ENCODE results near the gene FGF6. TPM values are rescaled to one million over a fixed set of nuclear protein-coding genes. Genes with fewer than 3 reads are reported as not detected.

FGF6 gene
- total and polyA plus RNA-seq, 4 donors, result not detected

DNA sequence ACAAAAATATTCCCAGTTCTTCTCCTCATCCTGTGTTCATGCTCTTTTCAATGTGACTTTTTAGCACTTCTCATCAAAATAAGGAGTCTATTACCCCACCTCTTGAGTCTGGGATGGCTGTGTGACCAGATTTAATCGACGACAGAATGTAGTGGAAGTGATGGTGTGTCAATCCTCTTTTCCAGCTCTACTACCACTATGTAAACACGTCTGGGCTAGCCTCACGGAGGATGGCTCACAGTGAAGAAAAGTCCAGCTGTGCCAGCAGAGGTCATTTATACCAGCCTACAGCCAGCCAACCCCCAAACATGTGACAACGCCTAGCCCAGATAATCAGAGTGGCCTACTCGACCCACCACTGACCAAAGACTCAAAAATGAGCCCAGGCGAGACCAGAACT lies 37.3 kb upstream of the FGF6 start:
- 77 to 86% methylated on average over 7 of the region's 7 CpGs for WGBS, 2 donors
- H3K4me1 ChIP-seq (ENCODE audit: control insufficient read depth in 5 of 5, insufficient read depth in 5 of 5, low read length in 5 of 5), result no peaks in the 10 kb centered on the region
- DNase-seq (no peak), ATAC-seq (ENCODE audit: insufficient read depth, low FRiP score) (no peak)
- no peaks in the 10 kb centered on the region for H3K27me3 ChIP-seq (ENCODE audit: control insufficient read depth in 3 of 3, insufficient read depth in 3 of 3, low read length in 2 of 3)
- H3K27ac ChIP-seq (ENCODE audit: low read depth in 1 of 2, low read length in 1 of 2), result no peak overlapping the region
- peaks cover 0 to 4% (median under 1%) of the 10 kb centered on the region in 4 donors for H3K9me3 ChIP-seq (ENCODE audit: control insufficient read depth in 4 of 4, insufficient read depth in 3 of 4, low read length in 3 of 4)
- peaks cover 0 to 2% (median 0%) of the 10 kb centered on the region in 4 donors for H3K36me3 ChIP-seq (ENCODE audit: control insufficient read depth in 4 of 4, insufficient read depth in 4 of 4, low read length in 4 of 4)
- no peak overlapping the region for H3K9ac ChIP-seq (ENCODE audit: insufficient read depth in 1 of 2, low read length in 2 of 2)
- TF ChIP-seq, protein P1, sequence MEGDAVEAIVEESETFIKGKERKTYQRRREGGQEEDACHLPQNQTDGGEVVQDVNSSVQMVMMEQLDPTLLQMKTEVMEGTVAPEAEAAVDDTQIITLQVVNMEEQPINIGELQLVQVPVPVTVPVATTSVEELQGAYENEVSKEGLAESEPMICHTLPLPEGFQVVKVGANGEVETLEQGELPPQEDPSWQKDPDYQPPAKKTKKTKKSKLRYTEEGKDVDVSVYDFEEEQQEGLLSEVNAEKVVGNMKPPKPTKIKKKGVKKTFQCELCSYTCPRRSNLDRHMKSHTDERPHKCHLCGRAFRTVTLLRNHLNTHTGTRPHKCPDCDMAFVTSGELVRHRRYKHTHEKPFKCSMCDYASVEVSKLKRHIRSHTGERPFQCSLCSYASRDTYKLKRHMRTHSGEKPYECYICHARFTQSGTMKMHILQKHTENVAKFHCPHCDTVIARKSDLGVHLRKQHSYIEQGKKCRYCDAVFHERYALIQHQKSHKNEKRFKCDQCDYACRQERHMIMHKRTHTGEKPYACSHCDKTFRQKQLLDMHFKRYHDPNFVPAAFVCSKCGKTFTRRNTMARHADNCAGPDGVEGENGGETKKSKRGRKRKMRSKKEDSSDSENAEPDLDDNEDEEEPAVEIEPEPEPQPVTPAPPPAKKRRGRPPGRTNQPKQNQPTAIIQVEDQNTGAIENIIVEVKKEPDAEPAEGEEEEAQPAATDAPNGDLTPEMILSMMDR (IDR thresholded peaks at IDR 0.05; ENCODE audit: control extremely low read depth, extremely low read depth), result no peak
- no peak overlapping the region for H3K4me3 ChIP-seq

DNA sequence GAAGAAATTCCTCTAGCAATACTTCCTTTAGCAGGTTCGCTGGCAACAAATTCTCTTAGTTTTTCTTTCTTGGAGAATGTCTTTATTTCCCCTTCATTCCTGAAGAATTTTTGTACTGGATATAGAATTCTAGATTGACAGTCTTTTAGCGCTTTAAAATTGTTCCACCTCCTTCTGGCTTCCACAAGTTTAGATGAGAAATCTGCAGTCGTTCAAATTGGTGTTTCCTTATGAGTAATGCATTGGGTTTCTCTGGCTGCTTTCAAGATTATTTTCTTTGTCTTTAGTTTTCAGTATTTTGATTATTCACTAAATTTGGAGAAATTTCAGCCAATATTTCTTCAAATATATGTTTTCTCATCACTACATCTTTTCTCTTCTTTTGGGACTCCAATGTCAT lies 33.3 kb upstream of the FGF6 start:
- peaks cover 0 to 4% (median 0%) of the 10 kb centered on the region in 4 donors for H3K9me3 ChIP-seq (ENCODE audit: control insufficient read depth in 4 of 4, insufficient read depth in 3 of 4, low read length in 3 of 4)
- no peak overlapping the region for H3K9ac ChIP-seq (ENCODE audit: insufficient read depth in 1 of 2, low read length in 2 of 2)
- TF ChIP-seq, protein P1 (IDR thresholded peaks at IDR 0.05; ENCODE audit: control extremely low read depth, extremely low read depth), result no peak
- WGBS, 2 donors, result 93% methylated on average over 3 of the region's 3 CpGs
- no peak overlapping the region for H3K4me3 ChIP-seq
- ATAC-seq (ENCODE audit: insufficient read depth, low FRiP score), result no peak
- no peaks in the 10 kb centered on the region for H3K4me1 ChIP-seq (ENCODE audit: control insufficient read depth in 5 of 5, insufficient read depth in 5 of 5, low read length in 5 of 5)
- H3K27me3 ChIP-seq (ENCODE audit: control insufficient read depth in 3 of 3, insufficient read depth in 3 of 3, low read length in 2 of 3), result peaks cover 0 to 2% (median 0%) of the 10 kb centered on the region in 3 donors
- DNase-seq, result no peak
- no peak overlapping the region for H3K27ac ChIP-seq (ENCODE audit: low read depth in 1 of 2, low read length in 1 of 2)
- H3K36me3 ChIP-seq (ENCODE audit: control insufficient read depth in 4 of 4, insufficient read depth in 4 of 4, low read length in 4 of 4), result no peaks in the 10 kb centered on the region

DNA sequence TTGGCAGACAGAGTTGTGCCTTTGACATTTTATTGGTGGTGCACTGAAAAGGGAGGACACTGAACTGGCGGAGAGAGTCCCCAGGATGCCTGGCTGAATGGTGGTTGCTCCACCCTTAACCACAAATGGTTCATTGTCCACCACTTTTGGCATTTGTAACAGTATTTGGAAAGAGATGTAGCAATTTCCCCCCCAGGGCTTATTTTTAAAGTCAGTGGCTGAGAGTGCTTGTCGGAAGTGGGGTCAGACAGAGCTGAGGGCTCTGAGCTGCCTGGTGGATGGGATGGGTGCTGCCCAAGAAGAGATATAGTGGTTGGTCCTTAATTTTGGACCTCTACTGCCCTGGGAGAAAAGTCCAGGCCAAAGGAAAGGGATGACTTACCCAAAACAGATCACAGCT lies 31.5 kb upstream of the FGF6 start:
- Histone ChIP-seq H3K4me3 (no peak overlapping the region), H3K9me3 (ENCODE audit: control insufficient read depth in 4 of 4, insufficient read depth in 3 of 4, low read length in 3 of 4) (peaks cover 0 to 4% (median 0%) of the 10 kb centered on the region in 4 donors), H3K27ac (ENCODE audit: low read depth in 1 of 2, low read length in 1 of 2) (no peak overlapping the region), H3K27me3 (ENCODE audit: control insufficient read depth in 3 of 3, insufficient read depth in 3 of 3, low read length in 2 of 3) (peaks cover 0 to 2% (median 0%) of the 10 kb centered on the region in 3 donors), H3K36me3 (ENCODE audit: control insufficient read depth in 4 of 4, insufficient read depth in 4 of 4, low read length in 4 of 4) (no peaks in the 10 kb centered on the region), H3K9ac (ENCODE audit: insufficient read depth in 1 of 2, low read length in 2 of 2) (no peak overlapping the region), H3K4me1 (ENCODE audit: control insufficient read depth in 5 of 5, insufficient read depth in 5 of 5, low read length in 5 of 5) (no peaks in the 10 kb centered on the region)
- TF ChIP-seq, protein P1 (IDR thresholded peaks at IDR 0.05; ENCODE audit: control extremely low read depth, extremely low read depth), result no peak
- DNase-seq (no peak), ATAC-seq (ENCODE audit: insufficient read depth, low FRiP score) (no peak)
- WGBS, 2 donors, result 43 to 71% methylated on average over 2 of the region's 2 CpGs

DNA sequence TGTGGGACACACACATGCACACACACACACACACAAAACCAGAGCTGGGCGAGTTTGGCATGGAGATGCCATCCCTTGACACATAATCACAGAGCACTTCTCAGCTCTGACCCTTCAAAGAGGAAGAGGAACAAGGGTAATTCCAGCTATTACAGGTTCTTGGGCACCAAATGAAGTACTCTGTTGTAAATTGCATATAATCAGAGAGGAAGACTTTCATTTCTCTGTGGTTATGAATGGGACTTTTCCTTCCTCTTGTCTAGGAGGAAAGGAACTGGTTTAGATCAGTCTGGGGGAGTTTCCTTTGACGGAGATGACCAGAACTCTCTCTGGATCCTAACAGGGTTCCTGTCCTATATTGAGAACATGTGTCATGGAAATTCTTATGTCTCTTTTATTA lies 26.4 kb upstream of the FGF6 start:
- 55 to 64% methylated on average over 2 of the region's 2 CpGs for WGBS, 2 donors
- ATAC-seq (ENCODE audit: insufficient read depth, low FRiP score) (peak; percentile 41), DNase-seq (peak in 1 of 3 donors; percentile 1)
- Histone ChIP-seq H3K9ac (ENCODE audit: insufficient read depth in 1 of 2, low read length in 2 of 2) (no peak overlapping the region), H3K4me3 (no peak overlapping the region), H3K4me1 (ENCODE audit: control insufficient read depth in 5 of 5, insufficient read depth in 5 of 5, low read length in 5 of 5) (no peaks in the 10 kb centered on the region), H3K36me3 (ENCODE audit: control insufficient read depth in 4 of 4, insufficient read depth in 4 of 4, low read length in 4 of 4) (no peaks in the 10 kb centered on the region), H3K27ac (ENCODE audit: low read depth in 1 of 2, low read length in 1 of 2) (no peak overlapping the region), H3K9me3 (ENCODE audit: control insufficient read depth in 4 of 4, insufficient read depth in 3 of 4, low read length in 3 of 4) (no peaks in the 10 kb centered on the region), H3K27me3 (ENCODE audit: control insufficient read depth in 3 of 3, insufficient read depth in 3 of 3, low read length in 2 of 3) (peaks cover 0 to 7% (median 0%) of the 10 kb centered on the region in 3 donors)
- TF ChIP-seq, protein P1 (IDR thresholded peaks at IDR 0.05; ENCODE audit: control extremely low read depth, extremely low read depth), result no peak
